Retinal pigment epithelial cell (primary cell): ENCODE data around the gene FGG.

Experiments
- DNase-seq: peaks from one replicate; pipeline ENCODE4 v3.0.0-alpha.2; 2010; ENCODE audit warnings: low read depth
- H3K4me3 ChIP-seq: 2 replicates; pipeline ENCODE4 v1.5.1; 2011; ENCODE audit warnings: mild to moderate bottlenecking, low read length, control low read depth, moderate library complexity
- TF ChIP-seq, protein P1 (sequence below): conservative IDR thresholded peaks from 2 replicates; pipeline ENCODE4 v1.5.1; 2011; ENCODE audit warnings: low read depth, low read length, control low read depth, inconsistent platforms

Gene FGG

DNA sequence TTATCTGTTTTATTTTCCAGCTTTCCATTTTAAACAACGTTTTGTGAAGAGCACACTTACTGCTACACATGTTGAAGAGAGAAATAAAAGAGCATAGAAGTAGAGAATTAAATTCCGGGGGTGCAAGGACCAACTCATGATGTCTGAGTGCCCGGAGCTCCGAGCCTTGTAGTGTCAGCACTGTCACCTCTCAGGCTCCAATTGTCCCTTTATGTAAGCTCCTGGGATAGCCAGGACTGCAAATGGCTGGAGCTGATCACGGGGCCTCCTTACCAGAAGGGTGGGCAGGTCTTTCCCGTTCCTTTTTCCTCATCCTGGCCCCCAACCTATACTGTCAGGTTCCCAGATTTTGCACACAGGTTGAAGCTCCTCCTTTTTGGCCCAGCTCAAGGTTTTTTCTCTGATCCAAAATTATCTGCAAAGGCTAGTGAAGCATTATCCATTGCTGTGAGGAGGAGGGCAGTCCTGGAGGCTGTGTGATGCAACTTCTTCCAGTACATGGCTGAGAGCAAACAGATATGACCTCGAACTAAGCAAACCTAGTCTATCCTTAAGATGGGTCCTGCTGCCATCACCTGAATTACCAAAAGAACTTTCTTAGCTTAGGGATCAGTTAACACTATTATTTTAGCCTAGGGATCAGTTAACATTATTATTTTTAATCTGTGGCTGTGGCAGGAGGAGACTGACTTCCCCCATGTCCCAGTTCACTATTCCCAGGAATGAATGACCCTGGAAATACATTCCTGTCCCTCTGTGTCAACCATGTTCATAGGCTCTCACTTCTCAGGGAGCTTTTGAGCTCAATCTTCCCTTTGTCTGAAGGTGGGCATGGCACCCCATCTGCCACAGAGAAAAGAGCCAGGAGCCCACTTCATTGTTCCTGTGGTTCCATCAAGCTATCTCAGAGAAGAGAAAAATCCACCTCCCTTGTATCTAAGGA is at the start of gene FGG:
Gene FGG (minus strand): TSS at position 185 of the 943 bp plus-strand sequence. CDS start 47 bp downstream, at position 138.
- TF ChIP-seq, protein P1, sequence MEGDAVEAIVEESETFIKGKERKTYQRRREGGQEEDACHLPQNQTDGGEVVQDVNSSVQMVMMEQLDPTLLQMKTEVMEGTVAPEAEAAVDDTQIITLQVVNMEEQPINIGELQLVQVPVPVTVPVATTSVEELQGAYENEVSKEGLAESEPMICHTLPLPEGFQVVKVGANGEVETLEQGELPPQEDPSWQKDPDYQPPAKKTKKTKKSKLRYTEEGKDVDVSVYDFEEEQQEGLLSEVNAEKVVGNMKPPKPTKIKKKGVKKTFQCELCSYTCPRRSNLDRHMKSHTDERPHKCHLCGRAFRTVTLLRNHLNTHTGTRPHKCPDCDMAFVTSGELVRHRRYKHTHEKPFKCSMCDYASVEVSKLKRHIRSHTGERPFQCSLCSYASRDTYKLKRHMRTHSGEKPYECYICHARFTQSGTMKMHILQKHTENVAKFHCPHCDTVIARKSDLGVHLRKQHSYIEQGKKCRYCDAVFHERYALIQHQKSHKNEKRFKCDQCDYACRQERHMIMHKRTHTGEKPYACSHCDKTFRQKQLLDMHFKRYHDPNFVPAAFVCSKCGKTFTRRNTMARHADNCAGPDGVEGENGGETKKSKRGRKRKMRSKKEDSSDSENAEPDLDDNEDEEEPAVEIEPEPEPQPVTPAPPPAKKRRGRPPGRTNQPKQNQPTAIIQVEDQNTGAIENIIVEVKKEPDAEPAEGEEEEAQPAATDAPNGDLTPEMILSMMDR, result no peak
- H3K4me3 ChIP-seq, result no peak within 1 kb of the TSS
- no peak for DNase-seq

DNA sequence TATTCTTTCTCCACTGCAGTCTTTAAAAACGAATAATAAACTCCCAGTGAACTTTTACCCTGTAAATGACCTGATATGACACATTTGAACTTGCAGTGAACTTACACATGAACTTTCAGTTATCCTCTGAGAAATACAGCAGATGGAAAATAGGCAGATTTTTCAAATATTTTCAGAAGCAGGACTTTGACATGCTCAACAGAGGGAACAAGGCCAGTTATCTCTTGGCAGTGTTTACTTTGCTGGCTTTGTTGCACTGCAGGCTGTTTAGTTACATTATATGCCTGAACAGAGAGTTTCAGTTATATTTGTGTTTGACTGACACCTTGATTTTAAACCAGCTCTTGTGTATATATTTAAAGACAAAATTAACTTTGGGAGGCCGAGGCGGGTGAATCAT is 47.6 kb upstream of the FGG start:
- no peak overlapping the region for H3K4me3 ChIP-seq
- TF ChIP-seq, protein P1, result no peak
- peak; percentile 28 for DNase-seq

DNA sequence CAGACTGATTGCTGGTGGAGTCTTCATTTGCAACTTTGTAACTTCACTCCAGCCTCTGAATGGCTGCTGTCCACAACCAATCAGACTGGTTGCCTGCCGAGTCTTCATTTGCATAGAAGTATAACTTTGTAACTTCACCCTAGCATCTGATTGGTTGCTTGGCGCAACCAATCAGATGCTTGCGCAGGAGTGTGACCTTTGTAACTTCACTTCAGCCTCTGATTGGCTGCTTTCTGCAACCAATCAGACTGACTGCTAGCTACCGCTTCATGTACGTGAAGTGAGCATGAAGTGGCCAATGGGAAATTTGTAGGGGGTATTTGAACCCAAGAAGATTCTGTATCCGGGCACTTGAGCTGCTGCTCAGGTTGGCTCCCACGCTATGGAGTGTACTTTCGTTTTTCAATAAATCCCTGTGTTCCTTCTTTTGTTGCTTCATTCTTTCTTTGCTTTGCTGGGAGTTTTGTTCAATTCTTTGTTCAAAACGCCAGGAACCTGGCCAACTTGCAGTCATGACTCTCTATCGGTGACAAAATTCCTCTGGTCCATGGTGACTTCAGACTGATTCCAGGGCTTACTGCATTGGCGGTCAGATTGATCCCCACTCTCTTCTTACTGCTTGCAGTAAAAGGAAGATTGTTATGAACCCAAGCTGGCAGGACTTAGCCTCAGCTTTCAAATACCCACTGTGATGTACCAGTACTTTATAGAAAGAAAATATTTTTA is 46.4 kb upstream of the FGG start:
- DNase-seq, result no peak
- TF ChIP-seq, protein P1, result no peak
- peak overlapping the region; percentile 26 for H3K4me3 ChIP-seq

DNA sequence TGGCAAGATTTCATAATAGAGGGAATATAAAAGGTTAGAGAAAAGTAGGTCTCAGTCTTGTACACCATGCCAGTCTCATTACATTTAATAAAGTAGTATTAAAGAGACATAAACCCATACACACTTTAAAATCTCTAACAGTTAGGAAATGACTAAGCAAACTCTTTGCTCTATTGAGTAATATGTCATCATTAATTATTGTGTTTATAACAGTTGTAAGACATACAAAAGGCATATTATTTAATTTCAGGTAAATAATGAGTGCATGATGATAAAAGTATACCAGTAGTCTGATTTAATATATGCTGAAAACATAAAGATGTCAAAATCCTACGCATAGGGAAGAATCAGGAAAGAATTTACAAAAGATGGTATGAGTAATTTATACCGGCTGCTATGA is 31.0 kb upstream of the FGG start:
- DNase-seq, result no peak
- H3K4me3 ChIP-seq, result no peak overlapping the region
- TF ChIP-seq, protein P1, result no peak

DNA sequence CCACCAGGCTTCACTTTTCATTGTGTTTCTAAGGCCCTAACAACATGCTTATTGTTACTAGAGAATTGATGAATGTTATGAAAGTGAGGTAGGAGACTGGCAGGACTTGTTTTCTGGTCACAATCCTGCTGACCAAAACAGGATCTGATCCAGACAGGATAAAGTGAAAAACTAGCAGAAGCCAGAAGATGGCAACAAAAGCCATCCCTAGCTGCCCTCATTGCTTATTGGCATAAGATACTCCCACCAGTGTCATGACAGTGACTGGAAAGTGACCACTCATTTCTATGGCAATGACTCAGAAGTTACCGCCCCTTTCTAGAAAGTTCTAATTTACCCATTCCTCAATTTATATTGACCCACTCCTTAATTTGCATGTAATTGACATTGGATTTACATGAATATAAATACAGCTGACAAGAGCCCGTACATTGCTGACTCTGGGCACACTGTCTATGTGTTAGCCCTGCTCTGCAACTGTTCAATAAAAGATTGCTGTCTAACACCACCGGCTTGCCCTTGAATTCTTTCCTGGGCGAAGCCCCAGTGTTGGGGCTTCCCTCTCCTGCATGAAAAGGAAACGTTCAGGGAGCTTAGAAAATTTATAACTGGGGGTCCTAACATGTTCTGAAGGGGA is 30.0 kb upstream of the FGG start:
- DNase-seq, result no peak
- TF ChIP-seq, protein P1, result no peak
- no peak overlapping the region for H3K4me3 ChIP-seq

DNA sequence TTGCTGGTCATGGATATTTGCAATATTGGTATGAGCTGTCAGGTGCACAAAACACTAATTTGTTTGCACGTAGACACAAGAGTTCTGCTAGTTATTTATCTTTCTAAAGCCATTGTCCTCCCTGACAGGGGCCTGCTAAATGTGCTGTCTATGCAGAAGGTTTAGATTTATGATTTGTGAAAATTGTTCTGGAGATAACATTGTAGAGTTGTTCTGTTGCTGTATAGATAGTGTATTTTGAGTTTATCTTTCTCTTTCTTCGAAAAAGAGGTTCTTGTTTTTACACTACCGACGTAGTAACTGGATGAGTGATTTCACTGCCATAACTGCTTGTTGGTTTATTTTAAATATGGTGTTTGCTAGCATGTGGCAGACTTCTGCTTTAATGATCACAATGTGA is 28.5 kb upstream of the FGG start:
- no peak for DNase-seq
- no peak overlapping the region for H3K4me3 ChIP-seq
- TF ChIP-seq, protein P1, result no peak
